OCI-LY1 (cell line): ENCODE measurements around the gene MED13L.

Experiments
- H2AFZ ChIP-seq: fragments of 200-600 bp; sonication (generic), shearing (Covaris generic); 2 replicates; pipeline ENCODE4 v1.6.0; 2014; ENCODE audit warnings: antibody characterized with exemption, mild to moderate bottlenecking, low read length
- H3F3A ChIP-seq: fragments of 200-600 bp; sonication (generic), shearing (Covaris generic); 2 replicates; pipeline ENCODE4 v1.6.0; 2014; ENCODE audit warnings: mild to moderate bottlenecking, antibody characterized with exemption, low read length, moderate library complexity; ENCODE audit not compliant: insufficient read depth
- H3K27ac ChIP-seq: fragments of 200-600 bp; sonication (generic); 2 replicates; pipeline ENCODE4 v1.5.1; 2014; ENCODE audit warnings: low read length, mixed run types, mild to moderate bottlenecking, low read depth; ENCODE audit not compliant: poor library complexity, severe bottlenecking
- H3K27me3 ChIP-seq: fragments of 200-600 bp; sonication (generic); 2 replicates; pipeline ENCODE4 v1.6.0; 2014; ENCODE audit warnings: antibody characterized with exemption, mild to moderate bottlenecking, low read length, moderate library complexity; ENCODE audit not compliant: insufficient read depth
- H3K36me3 ChIP-seq: fragments of 200-600 bp; sonication (generic); 2 replicates; pipeline ENCODE4 v1.6.1; 2014; ENCODE audit warnings: mild to moderate bottlenecking, antibody characterized with exemption, low read length, moderate library complexity, mixed read lengths; ENCODE audit not compliant: insufficient read depth
- H3K4me1 ChIP-seq: fragments of 200-600 bp; sonication (generic); 2 replicates; pipeline ENCODE4 v1.5.1; 2014; ENCODE audit warnings: mild to moderate bottlenecking, low read length, moderate library complexity; ENCODE audit not compliant: insufficient read depth, severe bottlenecking
- H3K4me2 ChIP-seq: fragments of 200-600 bp; sonication (generic), shearing (Covaris generic); 2 replicates; pipeline ENCODE4 v1.6.1; 2014; ENCODE audit warnings: low read length
- H3K4me3 ChIP-seq: fragments of 200-600 bp; sonication (generic); 2 replicates; pipeline ENCODE4 v1.5.1; 2014; ENCODE audit warnings: low read length, low read depth, mild to moderate bottlenecking, mixed read lengths; ENCODE audit not compliant: poor library complexity, severe bottlenecking
- H3K79me2 ChIP-seq: fragments of 200-600 bp; shearing (Covaris generic); 2 replicates; pipeline ENCODE4 v1.6.1; 2016; ENCODE audit warnings: mixed run types, low read length, mixed read lengths; ENCODE audit not compliant: insufficient read depth
- H3K9ac ChIP-seq: fragments of 200-600 bp; sonication (generic), shearing (Covaris generic); 2 replicates; pipeline ENCODE4 v1.6.1; 2014; ENCODE audit warnings: mild to moderate bottlenecking, low read length, mixed read lengths
- H3K9me2 ChIP-seq: fragments of 200-600 bp; sonication (generic), shearing (Covaris generic); 2 replicates; pipeline ENCODE4 v1.6.1; 2014; ENCODE audit warnings: low read depth, mild to moderate bottlenecking, low read length, mixed read lengths
- H3K9me3 ChIP-seq: fragments of 200-600 bp; shearing (Covaris generic); 2 replicates; pipeline ENCODE4 v1.6.1; 2014; ENCODE audit warnings: low read length, mixed read lengths
- H4K20me1 ChIP-seq: fragments of 200-600 bp; sonication (generic), shearing (Covaris generic); 2 replicates; pipeline ENCODE4 v1.6.0; 2016; ENCODE audit warnings: mild to moderate bottlenecking, low read length; ENCODE audit not compliant: insufficient read depth
- CTCF ChIP-seq: fragments of 200-600 bp; sonication (generic), shearing (Covaris generic); IDR thresholded peaks from 2 replicates; pipeline ENCODE4 v1.5.1; 2017; ENCODE audit warnings: mild to moderate bottlenecking, antibody characterized with exemption, low read length, moderate library complexity, mixed read lengths
- EZH2 ChIP-seq: fragments of 200-600 bp; sonication (generic), shearing (Covaris generic); IDR thresholded peaks from 2 replicates; pipeline ENCODE4 v1.8.0; 2017; ENCODE audit warnings: borderline replicate concordance, mixed run types, mild to moderate bottlenecking, antibody characterized with exemption, low read length, moderate library complexity, mixed read lengths

MED13L gene

DNA sequence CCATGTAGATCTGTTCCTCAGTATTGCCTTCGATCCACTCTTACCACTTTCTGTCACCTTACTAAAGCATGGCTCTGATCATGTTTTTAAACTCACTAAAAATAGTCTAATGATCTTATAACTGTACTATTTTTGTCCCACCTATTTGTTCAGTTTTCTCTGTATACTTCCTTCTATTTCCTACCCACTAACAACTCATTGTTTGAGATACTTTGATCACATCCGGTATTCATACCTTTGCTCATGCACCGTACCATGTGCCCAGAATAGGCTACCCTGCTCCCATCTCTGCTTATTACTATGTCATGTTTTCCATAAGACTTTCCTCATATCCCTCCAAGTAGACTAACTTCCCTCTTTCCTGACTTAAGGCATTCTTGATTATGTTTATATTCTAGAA lies 128.6 kb downstream of the MED13L start:
- H3K36me3 ChIP-seq = no peaks in the 10 kb centered on the region
- H3K4me1 ChIP-seq = peaks cover 7% of the 10 kb centered on the region
- no peak overlapping the region for H3K4me3 ChIP-seq
- no peak for TF ChIP-seq CTCF
- TF ChIP-seq EZH2 = no peak
- H3F3A ChIP-seq = no peaks in the 10 kb centered on the region
- H3K4me2 ChIP-seq = no peak overlapping the region
- H3K79me2 ChIP-seq = no peaks in the 10 kb centered on the region
- no peak overlapping the region for H2AFZ ChIP-seq
- no peaks in the 10 kb centered on the region for H3K27me3 ChIP-seq
- no peak overlapping the region for H3K9ac ChIP-seq
- H3K9me3 ChIP-seq = no peaks in the 10 kb centered on the region
- no peaks in the 10 kb centered on the region for H3K9me2 ChIP-seq
- H4K20me1 ChIP-seq = no peaks in the 10 kb centered on the region
- H3K27ac ChIP-seq = no peak overlapping the region

- H3K27me3 ChIP-seq = no peaks in the 10 kb centered on the region
- TF ChIP-seq EZH2 = no peak
- no peak for TF ChIP-seq CTCF
- H3K27ac ChIP-seq = no peak overlapping the region
- H4K20me1 ChIP-seq = no peaks in the 10 kb centered on the region
- H3K9ac ChIP-seq = no peak overlapping the region
- H3K9me3 ChIP-seq = no peaks in the 10 kb centered on the region
- peaks cover 13% of the 10 kb centered on the region for H3K4me1 ChIP-seq
- H3K36me3 ChIP-seq = no peaks in the 10 kb centered on the region
- H2AFZ ChIP-seq = no peak overlapping the region
- no peaks in the 10 kb centered on the region for H3F3A ChIP-seq
- H3K79me2 ChIP-seq = no peaks in the 10 kb centered on the region
- H3K4me3 ChIP-seq = no peak overlapping the region
- H3K4me2 ChIP-seq = no peak overlapping the region
- no peaks in the 10 kb centered on the region for H3K9me2 ChIP-seq
Observed at GRCh38 chr12:116146386-116146785, 131.1 kb downstream of the MED13L start.

- Histone ChIP-seq H3K9ac (no peak overlapping the region), H3K9me2 (no peaks in the 10 kb centered on the region), H2AFZ (no peak overlapping the region), H4K20me1 (no peaks in the 10 kb centered on the region; the same call in 1 of the 2 replicates), H3K4me1 (peaks cover 13% of the 10 kb centered on the region), H3K36me3 (no peaks in the 10 kb centered on the region), H3K27me3 (no peaks in the 10 kb centered on the region), H3K27ac (no peak overlapping the region), H3K4me3 (no peak overlapping the region), H3K9me3 (no peaks in the 10 kb centered on the region), H3K4me2 (no peak overlapping the region), H3K79me2 (no peaks in the 10 kb centered on the region), H3F3A (no peaks in the 10 kb centered on the region)
- TF ChIP-seq CTCF = no peak
Observed at GRCh38 chr12:116145451-116145850, 132.0 kb downstream of the MED13L start.
